Adrenal gland (tissue), 5 donors: ENCODE measurements around the gene TMEM132D.

Experiments used
- POLR2A ChIP-seq, 2 donors: fragments of 450-650 bp; IDR thresholded peaks; one replicate each; pipeline ENCODE4 v1.6.1; 2017; ENCODE audit warnings: antibody characterized with exemption in 2 of 2, mild to moderate bottlenecking in 2 of 2, moderate library complexity in 1 of 2
- TF ChIP-seq, protein P1 (sequence below), 6 experiments: fragments of 450-650 bp in 4 of 6; fragments of 200-600 bp in 2 of 6; sonication (generic) in 1 of 6; IDR thresholded peaks; 1 replicate in 5 of 6; 2 replicates in 1 of 6; pipeline versions ENCODE4 v1.5.1 to v1.8.0; 2016 to 2021; ENCODE audit warnings: antibody characterized with exemption in 6 of 6, mild to moderate bottlenecking in 2 of 6, moderate library complexity in 1 of 6
- donor health status: DM: no; HTN: no; CAD: no.

DNA sequence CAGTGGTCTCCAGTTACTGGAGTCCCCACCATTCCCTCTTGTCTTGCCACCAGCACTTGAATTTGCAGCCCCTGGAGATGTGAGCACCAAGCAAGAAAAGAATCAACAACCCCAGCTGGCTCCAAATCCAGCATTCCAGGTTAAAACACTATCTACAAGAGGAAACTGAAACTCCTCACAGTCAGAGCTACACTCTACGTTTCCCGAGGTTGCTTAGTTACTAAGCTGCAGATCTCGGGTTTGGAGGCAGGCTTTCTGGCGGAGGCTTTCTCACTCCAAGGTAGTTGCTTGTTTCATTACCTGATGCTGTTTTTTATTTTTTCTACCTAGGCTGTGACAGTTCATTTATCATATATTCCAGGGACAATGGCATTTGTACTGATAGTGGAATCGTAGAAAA lies 802.4 kb downstream of the TMEM132D start:
- TF ChIP-seq, protein P1, sequence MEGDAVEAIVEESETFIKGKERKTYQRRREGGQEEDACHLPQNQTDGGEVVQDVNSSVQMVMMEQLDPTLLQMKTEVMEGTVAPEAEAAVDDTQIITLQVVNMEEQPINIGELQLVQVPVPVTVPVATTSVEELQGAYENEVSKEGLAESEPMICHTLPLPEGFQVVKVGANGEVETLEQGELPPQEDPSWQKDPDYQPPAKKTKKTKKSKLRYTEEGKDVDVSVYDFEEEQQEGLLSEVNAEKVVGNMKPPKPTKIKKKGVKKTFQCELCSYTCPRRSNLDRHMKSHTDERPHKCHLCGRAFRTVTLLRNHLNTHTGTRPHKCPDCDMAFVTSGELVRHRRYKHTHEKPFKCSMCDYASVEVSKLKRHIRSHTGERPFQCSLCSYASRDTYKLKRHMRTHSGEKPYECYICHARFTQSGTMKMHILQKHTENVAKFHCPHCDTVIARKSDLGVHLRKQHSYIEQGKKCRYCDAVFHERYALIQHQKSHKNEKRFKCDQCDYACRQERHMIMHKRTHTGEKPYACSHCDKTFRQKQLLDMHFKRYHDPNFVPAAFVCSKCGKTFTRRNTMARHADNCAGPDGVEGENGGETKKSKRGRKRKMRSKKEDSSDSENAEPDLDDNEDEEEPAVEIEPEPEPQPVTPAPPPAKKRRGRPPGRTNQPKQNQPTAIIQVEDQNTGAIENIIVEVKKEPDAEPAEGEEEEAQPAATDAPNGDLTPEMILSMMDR (IDR thresholded peaks at IDR 0.05), result no peak
- no peak for TF ChIP-seq POLR2A (IDR thresholded peaks at IDR 0.05)
